RWPE2 (cell line): ENCODE measurements around the gene PID1.

Source experiments
- ATAC-seq: fragments of 200-7000 bp; cut with Tn5 transposase; 3 replicates; pipeline ENCODE4 v1.9.1; 2021; ENCODE audit warnings: low read depth
- DNase-seq: peaks from one replicate; pipeline ENCODE4 v3.0.0-alpha.2; 2020; ENCODE audit warnings: low spot score
- H3K27ac ChIP-seq: fragments of 450-650 bp; 2 replicates; pipeline ENCODE4 v1.5.1; 2017; ENCODE audit warnings: mild to moderate bottlenecking; ENCODE audit not compliant: poor library complexity, severe bottlenecking
- H3K27me3 ChIP-seq: fragments of 250-450 bp; sonication (Bioruptor Pico); 2 replicates; pipeline ENCODE4 v1.5.1; 2021; ENCODE audit warnings: mild to moderate bottlenecking, moderate library complexity; ENCODE audit not compliant: insufficient read depth, poor library complexity, severe bottlenecking
- H3K36me3 ChIP-seq: fragments of 250-450 bp; sonication (Bioruptor Pico); 2 replicates; pipeline ENCODE4 v1.5.1; 2020; ENCODE audit warnings: low read depth, mild to moderate bottlenecking, moderate library complexity
- H3K4me1 ChIP-seq: fragments of 250-450 bp; sonication (Bioruptor Pico); 2 replicates; pipeline ENCODE4 v1.5.1; 2021; ENCODE audit warnings: mild to moderate bottlenecking, moderate library complexity; ENCODE audit not compliant: insufficient read depth, poor library complexity, severe bottlenecking
- H3K4me3 ChIP-seq: fragments of 250-450 bp; sonication (Bioruptor Pico); 2 replicates; pipeline ENCODE4 v1.5.1; 2021; ENCODE audit warnings: mild to moderate bottlenecking, moderate library complexity; ENCODE audit not compliant: severe bottlenecking
- H3K9me3 ChIP-seq: fragments of 250-450 bp; sonication (Bioruptor Pico); 2 replicates; pipeline ENCODE4 v1.5.1; 2021; ENCODE audit warnings: mild to moderate bottlenecking, moderate library complexity; ENCODE audit not compliant: severe bottlenecking
- CTCF ChIP-seq: fragments of 450-650 bp; IDR thresholded peaks from one replicate; pipeline ENCODE4 v1.5.1; 2017; ENCODE audit warnings: mild to moderate bottlenecking, moderate library complexity; ENCODE audit not compliant: poor library complexity, severe bottlenecking

PID1 gene

GRCh38 chr2:229025653-229026052, 245.4 kb downstream of the PID1 start:
- no peaks in the 10 kb centered on the region; the same call in 1 of the 2 replicates for H3K36me3 ChIP-seq
- no peaks in the 10 kb centered on the region for H3K9me3 ChIP-seq
- ATAC-seq (no peak), DNase-seq (no peak)
- TF ChIP-seq CTCF, result no peak
- no peaks in the 10 kb centered on the region for H3K27me3 ChIP-seq
- H3K4me3 ChIP-seq, result no peak overlapping the region
- H3K27ac ChIP-seq, result no peak overlapping the region
- no peaks in the 10 kb centered on the region for H3K4me1 ChIP-seq

- no peaks in the 10 kb centered on the region for H3K4me1 ChIP-seq
- DNase-seq (no peak), ATAC-seq (no peak)
- no peaks in the 10 kb centered on the region for H3K27me3 ChIP-seq
- no peak for TF ChIP-seq CTCF
- no peak overlapping the region for H3K27ac ChIP-seq
- no peaks in the 10 kb centered on the region for H3K9me3 ChIP-seq
- H3K36me3 ChIP-seq, result no peaks in the 10 kb centered on the region; the same call in 1 of the 2 replicates
- H3K4me3 ChIP-seq, result no peak overlapping the region
Measured at GRCh38 chr2:229022652-229023051, 248.4 kb downstream of the PID1 start.

GRCh38 chr2:229022071-229022470, 249.0 kb downstream of the PID1 start:
- no peak for ATAC-seq
- no peak overlapping the region for H3K4me3 ChIP-seq

GRCh38 chr2:229009816-229010215, 261.3 kb downstream of the PID1 start:
- no peaks in the 10 kb centered on the region for H3K9me3 ChIP-seq
- H3K4me3 ChIP-seq, result no peak overlapping the region
- no peaks in the 10 kb centered on the region for H3K4me1 ChIP-seq
- H3K27ac ChIP-seq, result no peak overlapping the region
- DNase-seq, result no peak
- no peaks in the 10 kb centered on the region for H3K36me3 ChIP-seq
- H3K27me3 ChIP-seq, result no peaks in the 10 kb centered on the region
- no peak for TF ChIP-seq CTCF
- ATAC-seq, result no peak

More at GRCh38 chr2:229022071-229022470, 249.0 kb downstream of the PID1 start:
- Histone ChIP-seq H3K27me3 (no peaks in the 10 kb centered on the region), H3K27ac (no peak overlapping the region), H3K9me3 (no peaks in the 10 kb centered on the region), H3K4me1 (no peaks in the 10 kb centered on the region), H3K36me3 (no peaks in the 10 kb centered on the region; the same call in 1 of the 2 replicates)
- no peak for DNase-seq
- no peak for TF ChIP-seq CTCF

- Histone ChIP-seq H3K9me3 (no peaks in the 10 kb centered on the region), H3K27me3 (no peaks in the 10 kb centered on the region), H3K4me3 (no peak overlapping the region), H3K4me1 (no peaks in the 10 kb centered on the region), H3K36me3 (no peaks in the 10 kb centered on the region), H3K27ac (no peak overlapping the region)
- TF ChIP-seq CTCF, result no peak
- ATAC-seq (no peak), DNase-seq (no peak)
Measured at GRCh38 chr2:229003256-229003655, 267.8 kb downstream of the PID1 start.
